SHP77 treated with DMSO at 0.1 percent for 48 hours (cell line): Measurements from ENCODE around the gene JKAMP.
A peak's percentile ranks its signal among the peaks of the same experiment; 100 is the strongest.
"Not testable (repeated sequence)": the region's sequence is repeated elsewhere in the genome, so short reads cannot be mapped to it uniquely, and the experiment has no call there.

Experiments
- DNase-seq: peaks from one replicate; lab custom pipeline; 2025; lab: John Stamatoyannopoulos, UW

The JKAMP gene, protein sequence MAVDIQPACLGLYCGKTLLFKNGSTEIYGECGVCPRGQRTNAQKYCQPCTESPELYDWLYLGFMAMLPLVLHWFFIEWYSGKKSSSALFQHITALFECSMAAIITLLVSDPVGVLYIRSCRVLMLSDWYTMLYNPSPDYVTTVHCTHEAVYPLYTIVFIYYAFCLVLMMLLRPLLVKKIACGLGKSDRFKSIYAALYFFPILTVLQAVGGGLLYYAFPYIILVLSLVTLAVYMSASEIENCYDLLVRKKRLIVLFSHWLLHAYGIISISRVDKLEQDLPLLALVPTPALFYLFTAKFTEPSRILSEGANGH

DNA sequence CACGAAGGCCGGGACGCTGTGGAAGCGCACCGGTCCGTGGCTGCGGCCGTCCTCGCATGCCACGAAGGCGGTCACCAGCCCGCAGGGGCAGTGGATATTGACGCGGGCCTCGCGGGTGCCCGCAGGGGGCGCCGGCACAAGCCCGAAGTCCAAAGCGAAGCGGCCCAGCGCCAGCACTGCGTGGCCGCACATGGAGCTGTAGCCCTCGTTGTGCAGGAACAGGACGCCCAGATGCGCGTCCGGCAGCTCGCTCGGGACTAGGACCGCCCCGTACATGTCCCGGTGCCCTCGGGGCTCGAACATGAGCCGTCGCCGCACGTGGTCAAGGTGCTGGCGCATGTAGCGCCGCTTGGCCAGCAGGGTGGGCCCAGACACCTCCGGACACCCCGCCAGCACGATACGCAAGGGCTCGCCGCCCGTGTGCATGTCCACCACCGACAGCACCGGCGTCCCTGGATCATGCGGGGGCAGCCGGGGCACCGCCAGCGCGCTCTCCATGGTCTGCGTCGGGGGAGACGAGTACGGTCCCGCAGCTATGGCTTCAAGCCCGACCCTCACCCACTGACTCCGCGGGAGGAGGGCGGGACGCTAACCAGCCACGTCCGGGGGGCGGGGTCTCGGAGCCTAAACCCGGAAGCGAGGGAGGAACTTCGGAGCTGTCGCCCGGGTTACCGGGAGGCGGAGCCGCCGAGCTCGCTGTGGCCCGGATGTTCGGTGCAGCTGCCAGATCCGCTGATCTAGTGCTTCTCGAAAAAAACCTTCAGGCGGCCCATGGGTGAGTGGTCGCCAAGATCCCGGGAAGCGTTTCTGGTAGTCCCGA lies at the start of gene JKAMP, which contains the start of gene L3HYPDH:
Gene JKAMP (plus strand): TSS at position 699 of the 820 bp plus-strand sequence. CDS start 73 bp downstream, at position 772.
Gene L3HYPDH (minus strand): TSS at position 590 of the 820 bp plus-strand sequence. CDS start 92 bp downstream, at position 498.
- DNase-seq: peak; percentile 80

DNA sequence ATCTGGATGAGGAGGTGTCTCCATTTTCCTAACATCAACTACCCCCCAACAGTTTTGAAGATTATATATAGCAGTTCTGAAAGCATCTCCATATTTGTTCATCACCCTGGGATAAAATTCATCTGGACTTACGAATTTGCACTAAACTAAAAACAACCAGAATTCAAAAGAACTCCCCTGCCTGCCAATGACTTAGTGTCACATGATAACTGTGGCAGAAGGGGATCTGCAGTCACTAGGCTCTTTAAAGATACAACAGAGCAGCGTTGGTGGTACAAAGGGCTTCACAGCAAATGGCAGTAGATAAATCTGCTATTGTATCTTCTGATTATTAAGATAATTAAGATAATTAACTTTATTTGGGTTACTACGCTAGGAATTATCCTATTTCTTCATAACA lies 49.2 kb upstream of the JKAMP start:
- no peak for DNase-seq

DNA sequence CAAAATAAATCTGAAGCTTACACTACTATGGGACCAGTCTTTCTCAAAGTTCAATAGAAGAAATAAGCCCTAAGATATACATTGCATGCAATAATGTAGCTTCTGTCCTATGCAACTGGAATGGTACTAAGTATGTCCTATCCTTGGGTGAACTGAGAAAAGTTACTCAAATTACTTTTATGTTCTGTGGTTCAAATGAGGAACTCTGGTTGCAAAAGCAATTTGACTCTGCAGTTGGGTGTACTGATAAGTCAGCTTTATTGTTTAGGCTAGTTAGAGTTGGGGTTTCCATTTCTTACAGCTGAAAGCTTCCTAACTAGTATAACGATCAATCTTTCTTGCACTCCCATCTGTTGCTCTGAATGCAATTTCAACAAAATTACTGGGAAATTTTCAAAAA lies 48.3 kb upstream of the JKAMP start:
- no peak for DNase-seq

DNA sequence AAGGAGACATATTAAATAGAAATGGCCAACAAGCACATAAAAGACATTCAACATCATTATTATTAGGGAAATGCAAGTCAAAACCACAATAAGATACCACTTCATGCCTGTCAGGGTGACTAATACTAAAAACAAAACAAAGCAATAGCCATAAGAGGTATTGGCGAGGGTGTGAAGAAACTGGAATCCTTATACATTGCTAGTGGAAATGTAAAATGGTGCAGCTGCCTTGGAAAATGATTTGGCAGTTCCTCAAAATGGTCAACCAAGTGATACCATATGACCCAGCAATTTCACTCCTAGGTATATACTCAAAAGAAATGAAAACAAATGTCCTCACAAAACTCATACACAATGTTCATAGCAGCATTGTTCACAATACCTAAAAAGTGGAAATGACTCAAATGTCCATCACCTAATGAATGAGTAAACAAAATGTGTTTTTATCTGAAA lies 46.1 kb upstream of the JKAMP start:
- no peak for DNase-seq

DNA sequence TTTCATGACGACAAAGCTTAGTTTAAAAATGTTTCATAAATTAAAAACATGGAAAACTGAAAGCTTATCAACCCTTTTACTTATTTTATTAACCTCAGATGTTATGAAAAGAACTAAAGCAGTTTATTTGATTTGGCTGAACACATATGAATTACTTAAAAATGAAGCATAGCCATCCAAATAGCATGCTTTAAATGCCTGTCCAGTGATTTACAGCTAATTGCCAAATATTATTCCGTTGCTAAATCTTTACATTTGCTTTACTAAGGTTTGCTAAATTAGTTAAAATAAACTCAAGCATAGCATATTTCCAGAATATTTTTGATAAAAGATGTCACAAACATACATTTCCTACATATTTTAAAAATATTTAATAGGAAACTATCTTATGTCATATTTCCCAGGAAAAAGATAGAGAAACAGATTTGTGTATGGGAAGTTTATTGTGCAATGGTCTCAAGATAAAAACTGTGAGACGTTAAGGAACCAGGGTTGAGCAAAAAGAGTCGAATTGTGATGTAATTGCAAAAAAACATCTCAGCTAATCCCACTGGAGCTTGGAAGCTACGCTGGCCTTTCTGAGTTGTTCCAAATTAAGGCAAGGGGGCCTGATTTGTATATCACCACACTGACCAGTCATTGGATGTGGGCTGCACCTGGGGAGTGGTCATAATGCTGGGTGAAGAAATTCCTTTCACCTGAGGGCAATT lies 44.9 kb upstream of the JKAMP start:
- no peak for DNase-seq

DNA sequence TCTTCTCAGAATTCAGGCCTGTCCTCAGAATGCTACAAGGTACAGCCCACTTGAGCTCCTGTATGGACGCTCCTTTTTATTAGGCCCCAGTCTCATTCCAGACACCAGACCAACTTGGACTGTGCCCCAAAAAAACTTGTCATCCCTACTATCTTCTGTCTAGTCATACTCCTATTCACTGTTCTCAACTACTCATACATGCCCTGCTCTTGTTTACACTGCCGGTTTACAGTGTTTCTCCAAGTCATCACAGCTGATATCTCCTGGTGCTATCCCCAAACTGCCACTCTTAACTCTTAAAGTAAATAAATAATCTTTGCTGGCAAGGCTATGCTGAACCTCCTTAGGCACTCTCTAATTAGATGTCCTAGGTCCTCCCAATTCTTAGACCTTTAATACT lies 35.6 kb upstream of the JKAMP start:
- DNase-seq: not testable (repeated sequence)

DNA sequence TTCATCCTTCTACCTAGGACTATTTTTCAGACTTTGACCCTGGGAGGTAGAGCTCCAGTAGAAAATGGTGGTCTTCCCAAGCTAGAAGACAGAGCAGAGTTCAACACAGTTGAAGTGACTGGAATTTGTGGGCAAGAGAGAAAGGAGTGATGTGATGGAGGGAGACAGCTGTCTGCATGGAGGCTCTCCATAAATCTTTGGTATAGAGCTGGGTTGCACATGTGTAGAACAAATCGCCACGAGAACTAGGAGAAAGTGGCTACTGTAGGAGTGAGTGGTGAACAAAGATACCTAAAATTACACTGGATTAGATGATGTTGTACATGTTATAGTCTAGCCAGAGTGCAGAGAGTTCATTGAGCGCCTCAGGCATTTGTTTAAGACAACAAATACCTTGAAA lies 33.6 kb upstream of the JKAMP start:
- DNase-seq: no peak

DNA sequence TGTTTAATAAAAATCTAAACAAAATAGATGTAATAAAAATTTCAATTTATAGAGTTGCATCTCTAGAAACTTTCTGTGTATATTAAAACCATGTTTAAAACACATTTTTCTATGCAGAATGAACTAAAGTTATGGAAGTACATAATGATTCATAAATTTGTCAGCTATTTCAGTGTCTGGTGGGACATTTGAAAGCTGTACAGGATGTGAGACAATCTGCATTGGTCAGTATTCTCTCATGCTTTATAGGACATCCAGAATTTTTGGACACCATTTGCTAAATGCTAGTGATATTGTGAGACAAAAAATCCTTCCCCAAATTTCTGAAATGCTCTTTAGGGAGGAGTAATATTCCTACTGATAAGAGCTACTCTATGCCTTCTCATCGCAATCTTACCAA lies 32.5 kb upstream of the JKAMP start:
- DNase-seq: no peak

DNA sequence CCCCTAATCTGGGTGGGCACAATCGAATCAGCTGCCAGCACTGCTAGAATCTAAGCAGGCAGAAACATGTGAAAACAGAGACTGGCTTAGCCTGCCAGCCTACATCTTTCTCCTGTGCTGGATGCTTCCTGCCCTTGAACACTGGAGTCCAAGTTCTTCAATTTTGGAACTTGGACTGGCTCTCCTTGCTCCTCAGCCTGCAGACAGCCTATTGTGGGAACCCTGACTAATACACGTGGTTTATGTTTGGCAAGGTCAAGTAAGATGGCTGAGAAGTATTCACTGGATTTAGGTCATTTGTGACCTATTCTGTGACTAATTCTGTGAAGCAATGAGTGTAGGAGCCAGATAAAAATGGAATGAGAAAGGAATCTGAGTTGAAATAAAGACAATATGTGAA lies 30.2 kb upstream of the JKAMP start:
- DNase-seq: no peak

DNA sequence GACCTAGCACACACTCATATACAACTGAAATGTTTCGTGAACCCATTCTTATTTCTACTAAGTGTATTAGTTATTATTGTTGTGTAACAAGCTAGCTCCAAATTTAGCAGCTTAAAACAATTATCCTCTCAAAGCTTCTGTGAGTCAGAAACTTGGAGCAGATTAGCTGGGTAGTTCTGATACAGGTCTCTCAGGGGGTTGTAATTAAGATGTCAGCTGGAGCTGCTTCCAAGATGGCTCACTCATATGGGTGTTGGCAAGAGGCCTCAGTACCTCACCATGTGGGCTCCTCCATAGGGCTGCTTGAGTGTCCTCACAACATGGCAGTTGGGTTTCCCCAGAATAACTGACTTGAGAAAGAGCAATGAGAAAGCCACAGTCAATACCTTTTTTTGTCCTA lies 28.9 kb upstream of the JKAMP start:
- no peak for DNase-seq

DNA sequence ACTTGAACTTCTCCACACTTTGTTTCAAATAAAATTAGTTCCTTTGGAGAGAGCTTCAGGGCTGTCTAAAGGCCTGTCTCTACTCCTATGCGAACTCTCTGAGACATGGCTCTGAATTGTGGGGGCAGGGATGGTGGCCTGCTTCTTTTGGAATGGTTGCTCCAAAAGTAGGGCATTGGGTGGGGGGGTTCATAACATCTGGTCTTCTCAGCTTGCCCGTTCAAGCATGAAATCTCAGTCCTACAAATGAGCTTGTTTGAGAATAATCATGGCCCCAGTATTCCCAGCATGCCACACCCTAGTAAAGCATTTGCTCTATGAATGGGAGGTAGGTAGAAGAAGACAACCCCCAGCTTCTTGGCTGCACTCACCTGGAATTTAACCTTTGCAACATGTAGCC lies 25.8 kb upstream of the JKAMP start:
- DNase-seq: no peak

DNA sequence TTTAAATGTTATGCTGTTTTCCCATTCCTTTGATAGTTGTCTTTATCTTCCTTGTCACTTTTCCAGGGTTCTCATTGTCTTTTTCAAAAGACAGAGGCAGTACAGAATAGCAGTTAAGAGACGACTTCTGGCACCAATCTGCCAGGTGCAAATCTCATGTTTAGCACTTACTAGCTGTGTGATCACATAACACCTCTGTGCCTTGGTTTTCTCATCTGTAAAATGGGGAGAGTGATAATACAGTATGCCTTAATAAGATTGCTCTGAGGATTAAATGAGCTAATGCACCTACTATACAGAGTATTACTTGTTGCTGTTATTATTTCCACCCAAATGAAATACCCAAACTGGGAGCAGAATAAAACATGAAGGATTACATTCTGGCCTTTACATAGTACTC lies 23.9 kb upstream of the JKAMP start:
- DNase-seq: no peak

DNA sequence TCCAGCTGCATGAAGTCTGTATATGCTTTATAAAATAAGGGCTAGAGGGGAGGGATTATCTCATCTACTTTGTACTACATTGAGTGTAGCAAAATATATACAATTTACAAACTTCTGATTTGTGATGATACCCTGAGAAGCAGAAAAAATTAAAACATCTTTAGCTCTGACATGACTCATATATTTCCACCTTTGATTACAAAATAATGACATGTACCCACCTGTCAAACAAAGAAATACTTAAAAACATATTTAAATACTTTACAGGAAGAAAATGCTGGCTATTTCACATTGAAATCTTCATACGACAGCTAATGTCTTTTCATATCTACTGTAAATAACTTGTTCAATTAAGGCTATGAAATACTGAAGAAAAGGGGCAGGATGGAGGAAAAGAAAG lies 22.4 kb upstream of the JKAMP start:
- DNase-seq: no peak

DNA sequence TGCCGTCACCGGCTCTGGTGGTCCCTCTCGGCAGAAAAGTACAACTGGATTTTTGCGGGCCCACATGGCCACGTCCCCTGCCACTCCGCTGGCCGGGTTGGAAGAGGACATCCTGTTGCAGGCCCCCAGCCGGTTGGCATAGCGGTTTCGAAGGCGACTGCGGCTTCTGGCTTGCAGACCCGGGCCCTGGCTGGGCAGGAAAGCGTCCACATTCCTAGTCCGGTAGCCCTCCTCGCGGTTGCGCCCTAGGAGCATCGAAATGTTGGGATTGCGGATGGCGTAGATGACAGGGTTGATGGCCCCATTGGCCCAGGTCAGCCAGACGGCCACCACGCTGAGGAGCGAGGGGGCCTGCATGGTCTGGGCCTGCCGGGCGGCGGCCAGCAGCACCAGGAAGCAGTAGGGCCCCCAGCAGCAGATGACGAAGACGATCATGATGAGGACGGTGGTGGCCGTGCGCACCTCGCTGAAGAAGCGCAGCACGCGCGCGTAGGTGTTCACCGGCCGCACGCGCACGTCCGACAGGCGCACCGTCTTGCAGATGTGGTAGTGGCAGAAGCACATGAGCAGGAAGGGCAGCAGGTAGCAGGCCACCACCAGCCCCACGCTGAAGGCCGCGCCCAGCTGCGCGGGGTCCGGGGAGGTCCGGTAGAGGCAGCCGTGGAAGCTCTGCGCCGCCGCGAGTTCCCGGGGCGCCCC lies 20.4 kb upstream of the JKAMP start:
- DNase-seq: no peak

DNA sequence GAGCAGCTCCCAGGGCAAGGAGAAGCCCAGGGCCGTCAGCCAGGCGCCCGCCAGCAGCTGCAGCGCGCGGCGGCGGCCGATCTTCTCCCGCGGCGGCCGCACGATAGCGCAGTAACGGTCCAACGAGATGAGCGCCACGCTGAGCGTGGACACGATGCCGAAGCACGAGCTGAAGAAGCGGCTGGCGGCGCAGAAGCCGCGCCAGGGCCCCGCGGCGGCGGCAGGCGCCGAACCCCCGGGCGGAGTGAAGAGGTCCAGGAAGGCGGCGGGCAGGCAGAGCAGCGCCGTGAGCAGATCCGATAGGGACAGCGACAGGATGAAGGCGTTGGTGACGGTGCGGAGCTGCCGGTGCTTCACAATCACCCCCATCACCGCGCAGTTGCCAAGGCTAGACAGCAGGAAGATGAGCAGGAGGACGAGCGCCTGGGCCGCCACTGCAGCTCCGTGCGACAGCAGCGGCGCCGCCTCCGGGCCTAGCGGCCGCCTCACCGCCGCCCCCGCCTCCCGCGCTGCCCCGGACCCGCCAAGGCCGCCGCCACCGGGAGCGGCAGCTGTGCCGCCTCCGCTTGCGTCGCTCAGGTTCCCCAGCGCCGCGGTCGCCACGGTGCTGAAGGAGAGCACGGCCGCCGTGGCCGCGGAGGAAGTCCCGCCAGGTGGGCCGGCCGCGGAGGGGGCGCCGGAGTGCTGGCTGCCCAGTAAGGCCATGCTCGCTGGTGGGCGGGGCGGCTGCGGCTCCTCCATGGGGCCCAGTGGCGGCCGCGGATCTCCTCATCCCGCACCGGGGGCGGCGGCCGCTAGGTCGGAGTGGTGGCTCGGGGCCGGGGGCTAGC lies 19.6 kb upstream of the JKAMP start:
- no peak for DNase-seq

DNA sequence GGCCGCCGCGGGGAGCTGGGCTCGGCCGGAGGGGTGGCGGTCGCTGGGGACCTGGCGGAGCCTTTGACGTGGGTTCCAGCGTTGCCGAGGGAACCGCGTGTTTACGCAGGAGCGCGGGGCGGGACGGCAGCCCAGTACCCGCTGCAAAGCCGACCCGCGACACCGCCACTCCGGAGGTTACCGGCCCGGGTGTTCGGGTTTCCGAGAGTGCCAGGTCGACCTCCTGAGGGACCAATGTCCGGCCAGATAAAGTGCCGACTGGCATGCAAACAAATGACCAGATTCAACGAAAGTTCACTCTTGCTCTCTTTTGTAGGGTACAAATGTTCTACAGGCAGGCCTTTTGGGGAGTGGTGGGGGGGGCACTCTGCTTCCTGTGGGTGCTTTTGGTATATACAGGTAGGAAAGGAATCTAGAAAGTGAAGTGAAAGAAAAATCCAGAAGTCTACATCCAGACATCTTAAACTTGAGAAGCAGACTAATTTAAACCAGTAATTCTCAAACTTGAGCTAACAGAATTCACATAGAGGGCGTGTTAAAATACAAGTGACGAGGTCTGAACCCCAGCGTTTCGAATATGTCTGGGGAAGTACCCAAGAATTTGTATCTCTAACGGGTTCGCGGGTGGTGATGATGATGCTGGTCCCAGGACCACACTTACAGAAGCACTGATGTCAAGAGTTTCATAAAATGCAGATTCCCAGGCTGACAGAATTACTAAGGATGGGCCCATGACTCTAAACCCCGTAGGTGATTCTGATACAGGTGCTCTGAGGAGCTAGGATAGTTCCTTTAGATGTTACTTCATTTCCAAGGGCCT lies 18.8 kb upstream of the JKAMP start, which contains the start of gene GPR135:
Gene GPR135 (minus strand): TSS at position 65 of the 820 bp plus-strand sequence. CDS start 154 bp downstream, outside the sequence.
- no peak for DNase-seq

DNA sequence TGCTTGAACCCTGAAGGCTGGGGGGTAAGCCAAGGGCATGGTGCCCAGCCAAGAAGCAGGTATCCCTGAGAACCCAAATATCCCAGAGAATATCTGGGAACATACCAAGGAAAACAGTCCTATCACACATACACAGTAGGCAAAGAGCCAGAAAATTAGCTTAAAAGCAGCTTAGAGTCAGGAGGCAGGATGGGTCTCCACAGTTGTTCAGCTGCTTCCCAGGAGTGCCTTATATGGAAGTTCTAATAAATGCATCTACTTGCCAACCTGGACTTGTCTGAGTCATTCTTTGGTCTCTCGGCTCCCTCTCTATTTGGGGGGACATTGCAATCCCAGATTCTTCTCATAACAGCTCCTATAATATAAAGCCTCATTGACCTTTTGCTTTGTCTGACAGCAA lies 10.1 kb upstream of the JKAMP start:
- no peak for DNase-seq

DNA sequence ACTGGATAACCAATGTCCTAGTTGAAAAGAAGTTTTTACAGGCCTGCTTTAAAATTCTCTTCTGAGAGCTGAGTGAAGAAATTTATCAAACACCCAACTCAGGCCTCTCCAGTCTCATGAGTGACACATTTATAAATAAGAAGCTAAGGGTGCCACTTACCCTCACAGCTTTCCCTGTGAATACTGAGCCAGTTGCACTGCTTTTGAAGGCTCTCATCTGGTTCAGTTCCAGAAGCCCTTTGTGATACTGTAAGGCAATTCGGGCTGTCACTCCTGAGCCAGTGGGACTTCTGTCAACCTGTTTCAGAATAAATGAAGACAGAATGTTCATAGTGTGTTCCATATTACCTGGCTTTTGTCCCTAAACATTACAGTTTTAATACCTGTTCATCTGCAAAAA lies 8.6 kb upstream of the JKAMP start:
- DNase-seq: no peak

DNA sequence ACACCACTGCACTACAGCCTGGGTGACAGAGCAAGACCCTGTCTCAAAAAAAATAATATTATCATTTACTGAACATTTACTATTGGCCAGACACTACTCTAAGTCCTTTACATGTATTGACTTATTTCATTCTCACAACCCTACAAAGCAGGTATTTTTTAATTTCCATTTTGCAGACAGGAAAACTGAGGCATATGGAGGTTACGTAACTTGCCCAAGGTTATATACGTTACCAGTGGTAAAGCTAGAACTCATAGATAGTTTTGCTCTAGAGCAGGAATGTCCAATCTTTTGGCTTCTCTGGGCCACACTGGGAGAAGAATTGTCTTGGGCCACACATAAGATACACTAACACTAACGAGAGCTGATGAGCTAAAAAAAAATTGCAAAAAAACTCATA lies 5.8 kb upstream of the JKAMP start:
- no peak for DNase-seq

DNA sequence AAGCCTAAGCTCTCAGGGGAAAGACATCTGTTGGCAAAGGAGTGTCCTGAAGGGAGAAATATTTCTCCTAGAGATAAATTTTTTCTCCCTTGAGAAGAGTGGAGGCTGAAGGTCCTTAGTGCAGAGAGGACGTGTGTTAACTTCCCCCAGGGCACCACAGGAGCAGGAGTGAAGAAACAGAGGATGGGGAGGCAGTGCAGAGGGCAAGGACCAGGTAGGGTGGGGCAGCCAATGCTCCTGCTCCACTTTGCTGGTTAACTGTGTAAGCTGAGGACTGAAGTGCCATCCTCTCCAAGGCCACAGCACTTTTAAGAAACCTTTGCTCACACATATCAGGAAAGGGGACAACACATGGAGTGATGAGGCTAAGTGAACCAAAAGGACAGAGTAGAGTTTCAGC lies 4.2 kb upstream of the JKAMP start:
- no peak for DNase-seq
